ENCODE measurements around the gene MCTS1. TPM values are rescaled to one million over a fixed set of nuclear protein-coding genes. Genes with fewer than 3 reads are reported as not detected.
"Not testable (repeated sequence)": the region's sequence is repeated elsewhere in the genome, so short reads cannot be mapped to it uniquely, and the experiment has no call there.

MCTS1 gene
- total RNA-seq, 1 donor from 2014 or later, result 36.7 TPM

DNA sequence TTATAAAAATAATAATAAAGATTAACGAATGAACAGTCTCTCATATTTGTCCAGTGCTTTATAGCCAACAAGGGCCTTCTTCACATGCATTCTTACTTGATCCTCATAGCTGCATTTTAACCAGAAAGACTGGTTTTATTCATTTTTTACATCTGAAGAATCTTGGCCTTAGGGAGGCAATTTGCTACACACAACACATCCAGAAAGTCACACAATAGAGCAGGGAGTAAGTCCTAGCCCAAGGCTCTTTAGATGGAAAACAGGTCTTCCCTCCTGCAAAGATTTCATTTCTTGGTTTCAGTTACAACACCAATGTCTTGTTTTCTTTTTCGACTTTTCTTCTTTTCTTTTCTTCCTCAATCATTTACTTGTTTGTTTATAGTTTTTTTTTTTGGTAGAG lies 39.0 kb downstream of the MCTS1 start:
- H3K36me3 Mint-ChIP-seq (ENCODE audit: low read depth, unreplicated experiment), result no peaks in the 10 kb centered on the region
- Histone ChIP-seq H3K4me3 (ENCODE audit: insufficient read depth, low read depth, low read length) (no peak overlapping the region), H3K36me3 (ENCODE audit: insufficient read depth, low read length) (no peaks in the 10 kb centered on the region), H3K27ac (ENCODE audit: low read depth, low read length) (no peak overlapping the region), H3K4me1 (ENCODE audit: insufficient read depth, low read length) (no peaks in the 10 kb centered on the region), H4K20me1 (ENCODE audit: insufficient read depth, low read length) (no peaks in the 10 kb centered on the region), H3K79me2 (ENCODE audit: insufficient read depth, low read length) (no peaks in the 10 kb centered on the region), H3K4me2 (ENCODE audit: low read length) (no peak overlapping the region), H3K27me3 (ENCODE audit: insufficient read depth, low read length) (no peaks in the 10 kb centered on the region), H2AFZ (ENCODE audit: low read depth, low read length) (no peak overlapping the region), H3K9ac (ENCODE audit: low read length) (no peak overlapping the region), H3K9me3 (ENCODE audit: insufficient read depth, low read depth, low read length) (no peaks in the 10 kb centered on the region)
- TF ChIP-seq EZH2 (IDR thresholded peaks at IDR 0.05; ENCODE audit: insufficient read depth, low read length), result no peak
- TF ChIP-seq, protein P1, sequence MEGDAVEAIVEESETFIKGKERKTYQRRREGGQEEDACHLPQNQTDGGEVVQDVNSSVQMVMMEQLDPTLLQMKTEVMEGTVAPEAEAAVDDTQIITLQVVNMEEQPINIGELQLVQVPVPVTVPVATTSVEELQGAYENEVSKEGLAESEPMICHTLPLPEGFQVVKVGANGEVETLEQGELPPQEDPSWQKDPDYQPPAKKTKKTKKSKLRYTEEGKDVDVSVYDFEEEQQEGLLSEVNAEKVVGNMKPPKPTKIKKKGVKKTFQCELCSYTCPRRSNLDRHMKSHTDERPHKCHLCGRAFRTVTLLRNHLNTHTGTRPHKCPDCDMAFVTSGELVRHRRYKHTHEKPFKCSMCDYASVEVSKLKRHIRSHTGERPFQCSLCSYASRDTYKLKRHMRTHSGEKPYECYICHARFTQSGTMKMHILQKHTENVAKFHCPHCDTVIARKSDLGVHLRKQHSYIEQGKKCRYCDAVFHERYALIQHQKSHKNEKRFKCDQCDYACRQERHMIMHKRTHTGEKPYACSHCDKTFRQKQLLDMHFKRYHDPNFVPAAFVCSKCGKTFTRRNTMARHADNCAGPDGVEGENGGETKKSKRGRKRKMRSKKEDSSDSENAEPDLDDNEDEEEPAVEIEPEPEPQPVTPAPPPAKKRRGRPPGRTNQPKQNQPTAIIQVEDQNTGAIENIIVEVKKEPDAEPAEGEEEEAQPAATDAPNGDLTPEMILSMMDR (IDR thresholded peaks at IDR 0.05; ENCODE audit: insufficient read depth, low read depth, low read length), result no peak
- no peaks in the 10 kb centered on the region for H3K27me3 Mint-ChIP-seq (ENCODE audit: low read depth, unreplicated experiment)
- peak; percentile 50 for FAIRE-seq
- H3K4me1 Mint-ChIP-seq (ENCODE audit: low read depth, unreplicated experiment), result no peaks in the 10 kb centered on the region
- DNase-seq (ENCODE audit: low read depth), result no peak
- no peak overlapping the region for H3K4me3 Mint-ChIP-seq (ENCODE audit: unreplicated experiment)
- no peak overlapping the region for H3K27ac Mint-ChIP-seq (ENCODE audit: unreplicated experiment)
- H3K9me3 Mint-ChIP-seq (ENCODE audit: unreplicated experiment), result peaks cover 2% of the 10 kb centered on the region

DNA sequence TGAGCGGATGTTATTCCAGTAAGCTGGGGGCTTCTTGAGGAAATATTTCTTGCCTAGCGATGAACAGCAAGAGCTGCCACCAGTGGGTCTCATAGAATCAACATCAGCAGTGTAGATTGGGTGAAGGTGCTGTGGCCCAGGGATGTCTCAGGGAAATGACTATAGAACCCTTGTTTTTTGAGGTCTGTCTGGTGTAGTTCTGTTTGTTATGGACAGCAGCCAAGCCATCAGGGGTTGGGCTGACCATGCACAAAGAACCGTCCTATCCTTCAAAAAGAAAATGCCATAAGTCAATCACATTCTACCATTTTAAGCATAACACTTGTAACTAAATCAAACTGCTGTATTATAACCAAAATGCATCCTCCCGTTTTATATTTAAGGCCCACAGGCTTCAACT lies 43.2 kb downstream of the MCTS1 start:
- Mint-ChIP-seq H3K9me3 (ENCODE audit: unreplicated experiment) (peaks cover 2% of the 10 kb centered on the region), H3K4me1 (ENCODE audit: low read depth, unreplicated experiment) (no peaks in the 10 kb centered on the region), H3K36me3 (ENCODE audit: low read depth, unreplicated experiment) (no peaks in the 10 kb centered on the region), H3K27me3 (ENCODE audit: low read depth, unreplicated experiment) (no peaks in the 10 kb centered on the region), H3K4me3 (ENCODE audit: unreplicated experiment) (no peak overlapping the region), H3K27ac (ENCODE audit: unreplicated experiment) (no peak overlapping the region)
- H3K4me1 ChIP-seq (ENCODE audit: insufficient read depth, low read length), result no peaks in the 10 kb centered on the region
- no peaks in the 10 kb centered on the region for H3K36me3 ChIP-seq (ENCODE audit: insufficient read depth, low read length)
- FAIRE-seq (no peak), DNase-seq (ENCODE audit: low read depth) (no peak)
- no peak for TF ChIP-seq EZH2 (IDR thresholded peaks at IDR 0.05; ENCODE audit: insufficient read depth, low read length)
- TF ChIP-seq, protein P1 (IDR thresholded peaks at IDR 0.05; ENCODE audit: insufficient read depth, low read depth, low read length), result no peak
- no peak overlapping the region for H3K4me3 ChIP-seq (ENCODE audit: insufficient read depth, low read depth, low read length)
- H4K20me1 ChIP-seq (ENCODE audit: insufficient read depth, low read length), result no peaks in the 10 kb centered on the region
- H3K27me3 ChIP-seq (ENCODE audit: insufficient read depth, low read length), result no peaks in the 10 kb centered on the region
- no peaks in the 10 kb centered on the region for H3K79me2 ChIP-seq (ENCODE audit: insufficient read depth, low read length)
- H3K9ac ChIP-seq (ENCODE audit: low read length), result no peak overlapping the region
- H3K9me3 ChIP-seq (ENCODE audit: insufficient read depth, low read depth, low read length), result no peaks in the 10 kb centered on the region
- no peak overlapping the region for H3K4me2 ChIP-seq (ENCODE audit: low read length)
- H2AFZ ChIP-seq (ENCODE audit: low read depth, low read length), result no peak overlapping the region
- H3K27ac ChIP-seq (ENCODE audit: low read depth, low read length), result no peak overlapping the region

DNA sequence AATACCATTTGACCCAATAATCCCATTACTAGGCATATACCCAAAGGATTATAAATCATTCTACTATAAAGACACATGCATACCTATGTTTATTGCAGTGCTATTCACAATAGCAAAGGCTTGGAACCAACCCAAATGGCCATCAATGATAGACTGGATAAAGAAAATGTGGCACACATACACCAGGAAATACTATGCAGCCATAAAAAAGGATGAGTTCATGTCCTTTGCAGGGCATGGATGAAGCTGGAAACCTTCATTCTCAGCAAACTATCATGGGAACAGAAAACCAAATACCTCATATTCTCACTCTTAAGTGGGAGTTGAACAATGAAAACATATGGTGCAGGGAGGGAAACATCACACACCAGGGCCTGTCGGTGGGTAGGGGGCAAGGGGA lies 48.4 kb downstream of the MCTS1 start:
- H3K27ac Mint-ChIP-seq (ENCODE audit: unreplicated experiment); FAIRE-seq: not testable (repeated sequence)

More for the DNA sequence above, 48.4 kb downstream of the MCTS1 start:
- H3K4me3 Mint-ChIP-seq (ENCODE audit: unreplicated experiment); H3K4me2 ChIP-seq (ENCODE audit: low read length); H3K9me3 ChIP-seq (ENCODE audit: insufficient read depth, low read depth, low read length); H3K4me1 Mint-ChIP-seq (ENCODE audit: low read depth, unreplicated experiment); H3K9ac ChIP-seq (ENCODE audit: low read length); H2AFZ ChIP-seq (ENCODE audit: low read depth, low read length); H3K27ac ChIP-seq (ENCODE audit: low read depth, low read length); H3K79me2 ChIP-seq (ENCODE audit: insufficient read depth, low read length); H3K36me3 Mint-ChIP-seq (ENCODE audit: low read depth, unreplicated experiment); H3K9me3 Mint-ChIP-seq (ENCODE audit: unreplicated experiment); H3K4me1 ChIP-seq (ENCODE audit: insufficient read depth, low read length); H3K36me3 ChIP-seq (ENCODE audit: insufficient read depth, low read length); H3K4me3 ChIP-seq (ENCODE audit: insufficient read depth, low read depth, low read length); H3K27me3 ChIP-seq (ENCODE audit: insufficient read depth, low read length); H3K27me3 Mint-ChIP-seq (ENCODE audit: low read depth, unreplicated experiment); H4K20me1 ChIP-seq (ENCODE audit: insufficient read depth, low read length); DNase-seq (ENCODE audit: low read depth): not testable (repeated sequence)
